K562 (cell line): ENCODE measurements around the gene SCUBE1. TPM values are rescaled to one million over a fixed set of nuclear protein-coding genes. Genes with fewer than 3 reads are reported as not detected.

ENCODE experiments used
- ATAC-seq: fragments of 200-7000 bp; cut with Tn5 transposase; 3 replicates; pipeline ENCODE4 v1.9.1; 2020; ENCODE audit warnings: moderate library complexity
- BruUV-seq: library from RNA; stranded (reverse); fragments of 400-500 nt; replicated peaks from 2 replicates; lab custom pipeline; 2021; lab: Mats Ljungman, UMichigan
- CTCF ChIA-PET: fragments of 300-600 bp; formaldehyde crosslinking; extraction: SDS; loops from one replicate; lab custom pipeline; 2021; ENCODE audit warnings: low intra/inter-chr PET ratio; lab: Yijun Ruan, JAX
- POLR2A ChIA-PET: fragments of 300-600, 350-650 bp; sonication (Branson Sonifier 250); formaldehyde crosslinking; extraction: SDS; loops from one replicate; lab custom pipeline; 2021; ENCODE audit warnings: antibody characterized with exemption, inconsistent platforms; lab: Yijun Ruan, JAX
- DNase-seq, 4 experiments: peaks; one replicate each; pipeline versions ENCODE4 v3.0.0 to v3.0.0-alpha.2; 2011 to 2018; ENCODE audit warnings: low spot score in 3 of 4, mixed read lengths in 3 of 4; ENCODE audit errors: extremely low read depth in 1 of 4
- FAIRE-seq: peaks from 2 replicates; lab custom pipeline; 2011; peaks lifted over from hg19 to GRCh38; lab: Jason Lieb, UNC
- H2AFZ ChIP-seq: 2 replicates; pipeline ENCODE4 v1.6.0; 2011; ENCODE audit warnings: low read depth, low read length, control low read depth, inconsistent platforms
- H3K27ac ChIP-seq: fragments of 200-600 bp; 3 replicates; pipeline ENCODE4 v1.8.0; 2011; ENCODE audit warnings: low read depth, mild to moderate bottlenecking, control low read depth, inconsistent platforms, low read length, moderate library complexity, mixed read lengths; ENCODE audit errors: extremely low read depth
- H3K27me3 ChIP-seq, 2 experiments: fragments of 300-600 bp in 1 of 2; 2 replicates in 1 of 2; 3 replicates in 1 of 2; pipeline versions ENCODE4 v1.6.0 to v1.8.0; 2011; ENCODE audit warnings: inconsistent platforms in 2 of 2, low read length in 2 of 2, mild to moderate bottlenecking in 1 of 2, mixed read lengths in 1 of 2, moderate library complexity in 1 of 2; ENCODE audit not compliant: control insufficient read depth in 2 of 2, insufficient read depth in 2 of 2
- H3K36me3 ChIP-seq: fragments of 300-600 bp; 3 replicates; pipeline ENCODE4 v1.8.0; 2011; ENCODE audit warnings: mild to moderate bottlenecking, low read length, inconsistent platforms; ENCODE audit not compliant: control insufficient read depth, insufficient read depth
- H3K4me1 ChIP-seq, 2 experiments: fragments of 200-600 bp in 1 of 2; replicated peaks in 1 of 2; 2 replicates in 1 of 2; 3 replicates in 1 of 2; pipeline versions ENCODE4 v1.5.1 to v1.8.0; 2011; ENCODE audit warnings: inconsistent platforms in 2 of 2, low read length in 2 of 2, mild to moderate bottlenecking in 1 of 2, mixed read lengths in 1 of 2, moderate library complexity in 1 of 2; ENCODE audit not compliant: control insufficient read depth in 2 of 2, insufficient read depth in 2 of 2
- H3K4me2 ChIP-seq: 2 replicates; pipeline ENCODE4 v1.6.1; 2011; ENCODE audit warnings: low read length, control low read depth, inconsistent platforms, mixed read lengths; ENCODE audit not compliant: insufficient read depth
- H3K4me3 ChIP-seq: fragments of 200-600 bp; sonication (generic), shearing (Covaris generic); 2 replicates; pipeline ENCODE4 v1.5.1; 2016; ENCODE audit warnings: control low read depth, inconsistent platforms
- H3K79me2 ChIP-seq: fragments of 200-600 bp; 3 replicates; pipeline ENCODE4 v1.8.0; 2011; ENCODE audit warnings: low read length, inconsistent platforms; ENCODE audit not compliant: control insufficient read depth, insufficient read depth
- H3K9ac ChIP-seq, 2 experiments: 2 replicates each; pipeline versions ENCODE4 v1.6.0 to v1.6.1; 2011; ENCODE audit warnings: low read depth in 2 of 2, low read length in 2 of 2, control low read depth in 1 of 2, inconsistent platforms in 1 of 2, mild to moderate bottlenecking in 1 of 2, mixed read lengths in 1 of 2; ENCODE audit not compliant: insufficient read depth in 1 of 2
- H3K9me1 ChIP-seq: one replicate; pipeline ENCODE4 v1.6.0; 2011; ENCODE audit warnings: inconsistent platforms, mild to moderate bottlenecking, low read length, moderate library complexity; ENCODE audit not compliant: control insufficient read depth, insufficient read depth
- H3K9me3 ChIP-seq: replicated peaks from 2 replicates; pipeline ENCODE4 v1.5.1; 2011; ENCODE audit warnings: low read depth, low read length, inconsistent platforms; ENCODE audit not compliant: control insufficient read depth, insufficient read depth
- H4K20me1 ChIP-seq: replicated peaks from 2 replicates; pipeline ENCODE4 v1.6.1; 2011; ENCODE audit warnings: low read length, inconsistent platforms, mixed read lengths; ENCODE audit not compliant: control insufficient read depth, insufficient read depth
- CTCF ChIP-seq, 3 experiments: IDR thresholded peaks in 2 of 3; conservative IDR thresholded peaks in 1 of 3; 2 replicates each; pipeline ENCODE4 v1.5.1; 2011 to 2012; ENCODE audit warnings: low read length in 3 of 3, mild to moderate bottlenecking in 3 of 3, control low read depth in 2 of 3, improper control_type of control experiment in 1 of 3, inconsistent platforms in 1 of 3, low read depth in 1 of 3, mixed read lengths in 1 of 3, moderate library complexity in 1 of 3; ENCODE audit not compliant: insufficient read depth in 2 of 3
- DLX4 ChIP-seq: fragments of 250-450 bp; sonication (Bioruptor Pico); IDR thresholded peaks from 2 replicates; pipeline ENCODE4 v1.6.1; 2021; ENCODE audit warnings: mild to moderate bottlenecking
- EWSR1 ChIP-seq: fragments of 450-650 bp; IDR thresholded peaks from 2 replicates; pipeline ENCODE4 v1.6.1; 2018; ENCODE audit warnings: borderline replicate concordance, mild to moderate bottlenecking, low read depth, moderate library complexity; ENCODE audit not compliant: partially characterized antibody
- HES1 ChIP-seq: fragments of 450-650 bp; IDR thresholded peaks from 2 replicates; pipeline ENCODE4 v1.6.1; 2016; ENCODE audit warnings: low read depth, mild to moderate bottlenecking, moderate library complexity
- KLF10 ChIP-seq: fragments of 250-450 bp; sonication (Bioruptor Pico); IDR thresholded peaks from 2 replicates; pipeline ENCODE4 v1.6.1; 2021; ENCODE audit warnings: matching md5 sums
- NKRF ChIP-seq: fragments of 450-650 bp; IDR thresholded peaks from 2 replicates; pipeline ENCODE4 v1.6.1; 2016; ENCODE audit warnings: borderline replicate concordance
- RAD21 ChIP-seq, 2 experiments: fragments of 250-450 bp in 1 of 2; fragments of 450-650 bp in 1 of 2; sonication (Bioruptor Pico) in 1 of 2; formaldehyde crosslinking in 1 of 2; IDR thresholded peaks in 1 of 2; conservative IDR thresholded peaks in 1 of 2; 2 replicates each; pipeline versions ENCODE4 v1.4.0 to v1.8.0; 2020 to 2022; ENCODE audit warnings: mild to moderate bottlenecking in 2 of 2, moderate library complexity in 1 of 2
- RB1 ChIP-seq: fragments of 450-650 bp; IDR thresholded peaks from 2 replicates; pipeline ENCODE4 v1.6.1; 2017; ENCODE audit warnings: low read depth, mild to moderate bottlenecking
- SRSF7 ChIP-seq: fragments of 200-400 bp; formaldehyde crosslinking; optimal IDR thresholded peaks from 2 replicates; pipeline ENCODE3; 2017; ENCODE audit warnings: mild to moderate bottlenecking, low read depth, low read length
- TCF7L2 ChIP-seq: fragments of 150-350 bp; IDR thresholded peaks from 2 replicates; pipeline ENCODE4 v1.6.1; 2016; ENCODE audit warnings: low read depth, mild to moderate bottlenecking, low read length, moderate library complexity
- USF1 ChIP-seq: sonication (generic); formaldehyde crosslinking; IDR thresholded peaks from 2 replicates; pipeline ENCODE4 v1.9.0; 2022; ENCODE audit warnings: mild to moderate bottlenecking, missing genetic modification reagents
- WGBS: fragments of 100-300 bp; shearing (Covaris generic); methylation state at CpG from one replicate; pipeline ENCODE4 v1.1.6; 2016; ENCODE audit warnings: low coverage, mixed read lengths; ENCODE audit not compliant: insufficient coverage; ENCODE audit errors: missing lambda C conversion rate; 5-methylcytosine and 5-hydroxymethylcytosine counted together
- in situ Hi-C: fragments of 300-500 bp; cut with MboI; formaldehyde crosslinking; loops from 4 replicates; pipeline ENCODE4 v1.15.0; 2018; ENCODE audit warnings: inconsistent platforms, mixed read lengths
- intact Hi-C: fragments of 100-400 bp; cut with micrococcal nuclease; formaldehyde crosslinking; loops from 2 replicates; pipeline ENCODE4 v1.14.2; 2022
- polyA plus RNA-seq, 8 experiments: library from polyadenylated mRNA; depleted of rRNA in 4 of 8; stranded (reverse) in 5 of 8; unstranded in 3 of 8; fragments of >200 nt; fragmentation: Nextera tagmentation in 2 of 8; fragmentation: Illumina TruSeq in 1 of 8; extraction: Ambion mirVana in 2 of 8; extraction: Trizol in 1 of 8; gene quantifications; 2 replicates each; pipeline versions ENCODE4 v1.2.1 to v1.2.3, GENCODE V29; 2011 to 2014; ENCODE audit warnings: inconsistent platforms in 1 of 8, missing spikeins in 1 of 8
- total RNA-seq, 7 experiments: library from RNA; depleted of rRNA in 6 of 7; stranded (reverse); fragments of >200 nt in 6 of 7; fragmentation: Illumina TruSeq in 2 of 7; extraction: Trizol in 2 of 7; gene quantifications; 2 replicates each; pipeline versions ENCODE4 v1.2.1 to v1.2.3, GENCODE V29; 2011 to 2021; ENCODE audit warnings: low replicate concordance in 1 of 7

SCUBE1 gene
- total and polyA plus RNA-seq, 9 of the 15 experiments (the other 6 are each of a cell fraction or from before 2014, with no cell fraction given) = 0.03 to 0.47 (median 0.29) TPM; not detected in 6

GRCh38 chr22:43227239-43227630 lies 115.9 kb downstream of the SCUBE1 start (continued):
- no peak for TF ChIP-seq RAD21 (CRISPR knock-in tag; conservative IDR thresholded peaks at IDR 0.05 in 1 of 2, IDR thresholded peaks at IDR 0.05 in 1 of 2)
- no peak for TF ChIP-seq TCF7L2
- TF ChIP-seq SRSF7 = no peak
- no peak for TF ChIP-seq KLF10
- no peak for TF ChIP-seq USF1
- no peak for TF ChIP-seq RB1

- CTCF ChIA-PET = no interaction called here
- no peaks in the 10 kb centered on the region for H3K9me3 ChIP-seq
- no peak for FAIRE-seq
- no peak overlapping the region for H2AFZ ChIP-seq
- intact Hi-C loops (loop anchor here (5.0 kb wide), 1 partner anchor 39 kb away; the partner anchor contains the start of gene TTLL12), in situ Hi-C loops (no loop called here)
- no TSS peak for BruUV-seq
- no peaks in the 10 kb centered on the region for H3K79me2 ChIP-seq
- no peaks in the 10 kb centered on the region for H3K9me1 ChIP-seq
- no peak overlapping the region for H3K4me3 ChIP-seq
- H3K27ac ChIP-seq = no peak overlapping the region
- H3K9ac ChIP-seq = no peak overlapping the region; a peak in 1 of 4 replicates
- H3K4me1 ChIP-seq = peaks cover 0 to 45% of the 10 kb centered on the region in 2 experiments; a peak in 3 of 5 replicates
- peak; percentile 56 for ATAC-seq
- DNase-seq = peak in 3 of 4 experiments; percentile 34 to 44 (median 35)
- H3K36me3 ChIP-seq = no peaks in the 10 kb centered on the region
- H3K27me3 ChIP-seq = peaks cover 0 to 3% of the 10 kb centered on the region in 2 experiments; a peak in 2 of 5 replicates
- no peak overlapping the region for H3K4me2 ChIP-seq
- POLR2A ChIA-PET = interaction anchor here (0.5 kb wide), 1 partner anchor 63 kb away, joined by 4 read pairs; no protein-coding TSS in a partner anchor
- H4K20me1 ChIP-seq = peaks cover 4% of the 10 kb centered on the region; the same call in 1 of the 2 replicates
- WGBS = 33% methylated on average over 7 of the region's 19 CpGs
- TF ChIP-seq CTCF (IDR thresholded peaks at IDR 0.05 in 2 of 3, conservative IDR thresholded peaks at IDR 0.05 in 1 of 3; ENCODE audit: insufficient read depth in 2 of 3, low read depth in 1 of 3, low read length in 3 of 3) = 0 out of 6 replicates have a peak, but pooled peaks of 1 of the 3 experiments have one; percentile 11
- TF ChIP-seq HES1 = no peak
- TF ChIP-seq EWSR1 = no peak
- no peak for TF ChIP-seq NKRF
- TF ChIP-seq DLX4 (CRISPR knock-in tag) = no peak
Measured at GRCh38 chr22:43226377-43227238, 116.6 kb downstream of the SCUBE1 start.
